LNCaP clone FGC (cell line): ENCODE measurements around the gene TIGD2.
A peak's percentile ranks its signal among the peaks of the same experiment; 100 is the strongest.

Experiments used
- DNase-seq: peaks from one replicate; pipeline ENCODE4 v3.0.0-alpha.2; 2011; ENCODE audit warnings: low read depth
- H3K4me3 ChIP-seq: 2 replicates; pipeline ENCODE4 v1.5.1; 2011; ENCODE audit warnings: mild to moderate bottlenecking, low read depth, low read length, control low read depth
- TF ChIP-seq, protein P1 (sequence below): IDR thresholded peaks from 2 replicates; pipeline ENCODE4 v1.5.1; 2012; ENCODE audit warnings: mild to moderate bottlenecking; ENCODE audit not compliant: control insufficient read depth, insufficient read depth; ENCODE audit errors: extremely low read depth

Gene TIGD2

DNA sequence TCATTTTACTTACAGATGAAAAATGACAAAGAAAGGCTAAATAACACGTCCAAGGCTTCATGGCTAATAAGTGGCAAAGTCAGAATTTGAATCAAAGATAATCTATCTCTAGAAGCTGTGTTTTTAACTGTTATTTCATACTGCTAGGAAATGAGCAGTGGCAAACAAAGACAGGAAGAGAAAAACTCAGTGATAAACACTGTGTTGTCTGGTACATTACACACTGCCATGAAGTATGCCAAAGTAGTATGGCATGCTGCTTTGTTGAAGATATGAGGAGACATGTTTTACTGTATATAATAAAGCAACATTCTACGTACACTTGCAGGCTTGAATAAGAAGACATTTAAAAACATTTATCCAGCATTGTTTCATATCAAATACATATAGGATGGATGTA is 49.5 kb downstream of the TIGD2 start:
- no peak overlapping the region for H3K4me3 ChIP-seq
- no peak for DNase-seq
- TF ChIP-seq, protein P1, sequence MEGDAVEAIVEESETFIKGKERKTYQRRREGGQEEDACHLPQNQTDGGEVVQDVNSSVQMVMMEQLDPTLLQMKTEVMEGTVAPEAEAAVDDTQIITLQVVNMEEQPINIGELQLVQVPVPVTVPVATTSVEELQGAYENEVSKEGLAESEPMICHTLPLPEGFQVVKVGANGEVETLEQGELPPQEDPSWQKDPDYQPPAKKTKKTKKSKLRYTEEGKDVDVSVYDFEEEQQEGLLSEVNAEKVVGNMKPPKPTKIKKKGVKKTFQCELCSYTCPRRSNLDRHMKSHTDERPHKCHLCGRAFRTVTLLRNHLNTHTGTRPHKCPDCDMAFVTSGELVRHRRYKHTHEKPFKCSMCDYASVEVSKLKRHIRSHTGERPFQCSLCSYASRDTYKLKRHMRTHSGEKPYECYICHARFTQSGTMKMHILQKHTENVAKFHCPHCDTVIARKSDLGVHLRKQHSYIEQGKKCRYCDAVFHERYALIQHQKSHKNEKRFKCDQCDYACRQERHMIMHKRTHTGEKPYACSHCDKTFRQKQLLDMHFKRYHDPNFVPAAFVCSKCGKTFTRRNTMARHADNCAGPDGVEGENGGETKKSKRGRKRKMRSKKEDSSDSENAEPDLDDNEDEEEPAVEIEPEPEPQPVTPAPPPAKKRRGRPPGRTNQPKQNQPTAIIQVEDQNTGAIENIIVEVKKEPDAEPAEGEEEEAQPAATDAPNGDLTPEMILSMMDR = no peak

DNA sequence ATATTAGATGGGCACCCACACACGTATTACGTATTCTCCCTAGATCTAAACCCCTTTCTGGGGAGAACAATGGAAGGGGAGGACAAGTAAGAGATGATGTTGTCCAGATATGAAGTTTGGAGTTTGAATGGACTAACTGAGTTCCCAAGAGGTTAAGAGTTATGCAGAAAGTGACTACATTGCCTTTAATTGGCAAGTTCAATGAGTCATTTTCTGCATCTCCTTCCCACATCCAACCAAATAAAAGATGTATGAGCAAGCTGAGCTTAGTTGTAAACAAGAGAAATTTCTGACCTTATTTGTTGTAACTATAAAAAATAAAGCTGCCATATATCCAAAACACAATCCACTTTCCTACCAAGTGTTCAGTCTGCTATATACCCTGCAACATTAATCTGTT is 50.5 kb downstream of the TIGD2 start:
- TF ChIP-seq, protein P1 = no peak
- DNase-seq = no peak
- no peak overlapping the region for H3K4me3 ChIP-seq

DNA sequence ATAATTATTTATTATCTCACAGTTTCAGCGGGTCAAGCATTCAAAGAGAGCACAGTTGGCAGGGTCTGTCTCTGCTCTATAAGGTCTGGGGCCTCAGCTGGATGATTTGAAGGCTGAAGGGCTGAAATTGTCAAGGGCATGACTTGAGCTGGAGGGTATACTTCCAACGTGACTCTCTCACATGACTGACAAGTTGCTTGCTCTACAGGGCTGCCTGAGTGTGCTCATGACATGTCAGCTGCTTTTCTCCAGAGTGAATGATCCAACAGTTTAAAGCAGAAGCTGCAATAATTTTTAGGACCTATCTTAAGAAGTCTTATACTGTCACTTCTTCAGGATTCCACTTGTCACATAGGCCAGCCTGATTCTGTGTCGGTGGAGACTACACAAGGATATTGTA is 51.2 kb downstream of the TIGD2 start:
- TF ChIP-seq, protein P1 = no peak
- DNase-seq = no peak
- H3K4me3 ChIP-seq = no peak overlapping the region

DNA sequence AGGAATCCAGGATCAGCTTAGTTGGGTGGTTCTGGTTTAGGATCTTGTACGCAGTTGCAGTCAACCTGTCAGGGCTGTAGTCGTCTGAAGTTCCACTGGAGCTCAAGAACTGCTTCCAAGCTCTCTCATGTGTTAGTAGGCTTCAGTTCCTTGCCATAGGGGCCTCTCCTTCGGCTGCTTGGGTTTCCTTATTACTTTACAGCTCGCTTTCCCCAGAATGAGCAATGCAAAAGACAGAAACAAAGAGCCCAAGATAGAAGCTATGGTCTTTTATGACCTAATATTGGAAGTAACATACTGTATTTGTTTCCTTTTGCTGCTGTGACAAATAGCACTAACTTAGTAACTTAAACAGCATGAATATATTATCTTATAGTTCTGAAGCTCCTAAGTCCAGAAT is 51.7 kb downstream of the TIGD2 start:
- no peak for DNase-seq
- TF ChIP-seq, protein P1 = no peak
- H3K4me3 ChIP-seq = no peak overlapping the region

DNA sequence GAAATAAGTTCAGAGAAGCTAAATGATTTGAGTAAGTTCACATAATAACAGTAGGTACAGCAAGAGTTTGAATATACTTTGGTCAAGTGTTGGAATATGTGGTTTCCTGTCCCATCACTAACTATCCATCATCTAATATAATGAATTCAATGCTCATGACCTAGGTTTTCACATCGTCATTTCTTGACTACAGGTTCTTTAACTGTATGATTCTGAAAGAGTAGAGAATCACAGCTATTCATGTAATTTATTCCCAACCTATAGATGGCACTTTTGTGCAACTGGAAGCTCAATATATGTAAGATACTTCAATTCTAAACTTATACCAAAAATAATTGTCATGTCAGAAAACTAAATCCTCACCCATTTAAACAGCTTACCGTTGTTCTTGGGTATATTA is 53.1 kb downstream of the TIGD2 start:
- DNase-seq = no peak

More for the DNA sequence above, 53.1 kb downstream of the TIGD2 start:
- TF ChIP-seq, protein P1 = peak; percentile 49
- no peak overlapping the region for H3K4me3 ChIP-seq
